H7 (cell line): ENCODE results near the gene CELF2. TPM values are rescaled to one million over a fixed set of nuclear protein-coding genes. Genes with fewer than 3 reads are reported as not detected.

Source experiments
- DNase-seq: peaks from one replicate; pipeline ENCODE4 v3.0.0; 2012
- H3K27me3 ChIP-seq: 2 replicates; pipeline ENCODE4 v1.6.0; 2011; ENCODE audit warnings: mild to moderate bottlenecking, low read length; ENCODE audit not compliant: control insufficient read depth, insufficient read depth
- H3K36me3 ChIP-seq: replicated peaks from 2 replicates; pipeline ENCODE4 v1.5.1; 2011; ENCODE audit warnings: low read length; ENCODE audit not compliant: control insufficient read depth, insufficient read depth
- H3K4me3 ChIP-seq: 2 replicates; pipeline ENCODE4 v1.5.1; 2011; ENCODE audit warnings: low read depth, mild to moderate bottlenecking, control low read depth, low read length, moderate library complexity; ENCODE audit not compliant: insufficient read depth
- total RNA-seq: library from RNA; depleted of rRNA; stranded (reverse); fragments of >200 nt; shearing (Covaris generic); gene quantifications from 2 replicates; pipeline ENCODE4 v1.2.3, GENCODE V29; 2014

Gene CELF2
- total RNA-seq, 1 experiment from 2014 or later = 8.5 TPM

DNA sequence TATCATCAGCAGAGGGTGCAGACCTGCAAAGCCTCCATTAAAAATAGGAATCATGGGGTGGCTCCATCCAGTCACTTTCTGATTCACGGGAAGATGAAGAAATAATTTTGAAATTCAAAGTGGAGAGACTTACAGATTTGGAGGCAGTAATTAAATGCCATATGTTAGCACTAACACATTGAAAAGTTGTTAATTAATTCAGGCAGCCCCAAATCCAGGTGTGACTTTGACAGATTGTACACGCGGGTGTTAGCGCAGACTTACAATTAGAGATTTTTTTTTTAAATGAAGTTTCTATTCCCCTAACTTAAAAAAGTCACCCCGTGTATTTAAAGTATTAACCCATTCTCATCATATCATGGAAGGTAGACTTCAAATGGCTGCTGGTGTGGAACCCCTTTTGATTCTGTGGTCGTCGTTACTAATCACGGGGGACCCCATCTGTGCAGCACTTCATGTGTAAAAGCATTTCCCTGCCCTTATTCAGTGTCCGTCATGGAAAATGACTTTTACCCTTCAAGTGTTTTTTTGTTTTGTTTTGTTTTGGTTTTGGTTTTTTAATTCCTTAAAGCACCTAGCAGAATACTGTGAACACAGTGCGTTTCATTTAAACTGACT, 235.8 kb downstream of the CELF2 start:
- no peak overlapping the region for H3K4me3 ChIP-seq
- H3K27me3 ChIP-seq = no peaks in the 10 kb centered on the region
- DNase-seq = no peak
- no peaks in the 10 kb centered on the region; the same call in 1 of the 2 replicates for H3K36me3 ChIP-seq

DNA sequence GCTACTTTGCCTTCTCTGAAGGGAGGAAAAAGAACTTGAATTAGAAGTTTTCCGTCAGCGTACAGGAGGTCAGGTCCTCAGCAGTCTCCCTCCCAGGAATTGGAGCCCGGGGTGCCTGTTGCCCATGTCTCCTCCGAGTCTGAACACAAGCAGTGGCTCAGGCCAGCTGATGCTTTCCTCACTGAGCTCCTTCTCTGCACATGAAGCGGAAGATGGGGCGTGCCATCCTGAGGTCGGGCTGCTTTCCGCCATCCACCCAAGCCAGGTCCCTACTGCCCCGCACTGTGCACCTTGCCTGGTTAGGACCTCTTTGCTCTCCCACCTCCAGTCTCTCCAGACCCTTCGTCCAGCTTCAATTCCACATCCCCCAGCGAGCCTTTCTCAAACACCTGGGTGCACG, 237.5 kb downstream of the CELF2 start:
- Histone ChIP-seq H3K4me3 (no peak overlapping the region), H3K36me3 (peaks cover 1% of the 10 kb centered on the region), H3K27me3 (no peaks in the 10 kb centered on the region)
- DNase-seq = no peak

DNA sequence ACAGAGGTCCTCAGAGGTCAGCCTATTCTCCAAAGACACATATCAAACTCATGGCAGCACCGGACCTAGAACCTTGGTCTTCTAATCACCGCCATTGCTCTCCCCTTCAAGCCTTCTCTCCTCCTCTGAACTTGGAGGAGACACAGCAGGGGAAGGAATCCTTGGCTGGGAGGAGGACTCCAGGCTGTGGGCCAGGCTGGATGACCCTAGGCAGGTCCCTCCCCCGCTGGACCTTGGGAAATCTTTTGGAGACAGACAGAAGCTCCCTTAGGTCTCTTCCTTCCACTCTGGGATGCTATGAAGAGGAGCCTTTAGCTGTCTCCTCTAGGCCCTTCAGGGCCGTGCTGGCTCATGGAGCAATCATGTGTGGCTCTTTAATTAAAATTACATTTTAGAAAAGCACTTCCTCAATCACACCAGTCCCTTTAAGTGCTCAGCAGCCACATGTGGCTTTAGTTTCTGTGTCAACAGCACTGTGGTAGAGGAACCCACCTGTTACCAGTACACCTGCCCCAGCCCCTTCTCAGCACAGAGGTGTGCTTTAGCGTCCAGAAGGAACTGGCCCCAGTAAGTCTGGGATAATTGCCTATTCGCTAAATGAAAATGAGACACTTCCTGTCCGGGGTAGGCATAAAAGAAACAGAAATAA, 238.2 kb downstream of the CELF2 start:
- Histone ChIP-seq H3K27me3 (no peaks in the 10 kb centered on the region), H3K36me3 (peaks cover 1% of the 10 kb centered on the region), H3K4me3 (no peak overlapping the region)
- DNase-seq = no peak

DNA sequence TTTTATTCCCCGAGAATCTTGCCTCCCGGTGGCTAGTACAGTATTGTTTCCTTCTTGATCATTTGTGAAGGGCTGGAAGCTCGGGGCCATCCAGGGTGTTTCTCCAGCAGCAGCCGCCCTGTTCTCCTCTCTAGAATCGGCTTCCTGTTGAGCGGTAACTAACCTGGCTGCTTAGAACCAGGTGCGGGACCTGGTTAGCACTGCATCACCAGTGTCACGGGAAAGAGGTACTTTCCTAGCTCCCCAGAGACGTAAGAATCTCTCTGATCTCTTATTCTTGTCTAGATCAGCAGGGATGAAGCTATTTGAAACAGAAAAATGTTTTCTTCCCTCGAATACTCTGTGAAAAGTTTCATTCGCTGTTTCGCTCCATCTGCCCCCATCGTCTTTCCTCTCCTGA, 239.2 kb downstream of the CELF2 start:
- Histone ChIP-seq H3K36me3 (peaks cover 1% of the 10 kb centered on the region), H3K4me3 (no peak overlapping the region), H3K27me3 (no peaks in the 10 kb centered on the region)
- no peak for DNase-seq

DNA sequence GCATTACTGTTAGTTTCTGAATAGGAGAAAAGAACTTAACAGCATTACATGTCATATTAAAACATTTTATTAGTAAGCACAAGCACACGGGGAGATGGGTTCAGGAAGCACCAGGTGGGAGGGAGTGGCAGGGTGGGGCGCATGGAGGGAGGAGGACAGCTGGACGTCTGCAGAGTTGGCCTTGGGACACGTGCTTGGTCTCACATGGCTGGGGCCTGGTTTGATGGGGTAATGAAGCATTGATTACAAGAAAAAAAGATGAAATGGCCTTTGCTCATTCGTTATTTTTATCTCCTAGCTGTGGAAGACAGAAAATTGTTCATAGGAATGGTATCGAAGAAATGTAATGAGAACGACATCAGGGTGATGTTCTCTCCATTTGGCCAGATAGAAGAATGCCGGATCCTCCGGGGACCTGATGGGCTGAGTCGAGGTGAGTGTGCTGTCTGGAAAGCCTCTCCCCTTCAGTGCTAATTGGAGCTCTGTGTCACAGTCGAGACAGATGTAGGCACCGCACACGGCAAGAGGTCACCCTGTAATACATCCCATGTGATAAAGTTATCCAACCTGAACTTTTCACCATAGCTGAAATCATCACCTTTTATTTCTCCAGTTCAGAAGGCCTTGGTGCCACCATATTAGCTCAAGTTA, 239.9 kb downstream of the CELF2 start:
- Histone ChIP-seq H3K4me3 (no peak overlapping the region), H3K27me3 (no peaks in the 10 kb centered on the region), H3K36me3 (peaks cover 1% of the 10 kb centered on the region)
- DNase-seq = no peak

DNA sequence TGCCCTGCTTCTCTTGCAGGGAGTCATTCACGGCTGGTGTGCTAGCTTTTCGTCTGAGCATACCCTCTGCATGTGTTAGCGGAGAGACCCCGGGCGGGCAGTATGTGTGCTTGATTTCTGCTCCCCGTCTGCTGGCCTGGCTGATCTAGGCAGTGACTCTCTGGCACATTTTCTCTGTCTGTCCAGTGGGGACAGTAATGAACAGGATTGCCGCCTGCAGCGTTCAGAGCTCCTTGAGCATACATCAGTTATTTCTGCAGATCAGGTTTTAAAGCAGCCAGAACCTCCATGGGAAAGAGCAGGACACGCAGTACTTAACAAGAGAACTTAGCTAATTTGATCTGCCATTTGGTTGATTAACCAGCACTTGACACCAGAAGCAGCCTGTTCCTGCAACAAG, 242.5 kb downstream of the CELF2 start:
- no peaks in the 10 kb centered on the region for H3K27me3 ChIP-seq
- DNase-seq = no peak
- H3K36me3 ChIP-seq = peaks cover 1% of the 10 kb centered on the region

DNA sequence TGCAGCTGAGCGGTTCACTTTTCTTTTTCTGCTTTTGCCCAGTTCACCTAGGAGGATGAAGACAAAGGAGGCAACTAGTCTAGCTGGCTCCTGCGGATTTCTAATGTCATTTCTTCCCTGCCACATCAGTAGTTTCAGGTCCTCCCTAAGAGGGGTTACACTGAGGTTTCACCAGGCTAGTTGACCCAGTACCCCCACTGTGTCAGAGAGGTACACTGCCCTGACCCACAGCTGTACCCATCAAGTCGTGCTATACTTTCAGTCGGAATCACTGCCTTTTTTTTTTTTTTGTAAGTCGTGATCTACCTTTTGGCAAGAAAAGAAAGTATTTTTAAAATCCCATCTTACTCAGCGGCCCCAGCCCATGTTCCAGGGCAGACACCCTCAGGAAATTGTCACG, 243.5 kb downstream of the CELF2 start:
- no peak for DNase-seq
- Histone ChIP-seq H3K4me3 (no peak overlapping the region), H3K27me3 (no peaks in the 10 kb centered on the region), H3K36me3 (peaks cover 1% of the 10 kb centered on the region)

More for the DNA sequence above, 242.5 kb downstream of the CELF2 start:
- no peak overlapping the region for H3K4me3 ChIP-seq

DNA sequence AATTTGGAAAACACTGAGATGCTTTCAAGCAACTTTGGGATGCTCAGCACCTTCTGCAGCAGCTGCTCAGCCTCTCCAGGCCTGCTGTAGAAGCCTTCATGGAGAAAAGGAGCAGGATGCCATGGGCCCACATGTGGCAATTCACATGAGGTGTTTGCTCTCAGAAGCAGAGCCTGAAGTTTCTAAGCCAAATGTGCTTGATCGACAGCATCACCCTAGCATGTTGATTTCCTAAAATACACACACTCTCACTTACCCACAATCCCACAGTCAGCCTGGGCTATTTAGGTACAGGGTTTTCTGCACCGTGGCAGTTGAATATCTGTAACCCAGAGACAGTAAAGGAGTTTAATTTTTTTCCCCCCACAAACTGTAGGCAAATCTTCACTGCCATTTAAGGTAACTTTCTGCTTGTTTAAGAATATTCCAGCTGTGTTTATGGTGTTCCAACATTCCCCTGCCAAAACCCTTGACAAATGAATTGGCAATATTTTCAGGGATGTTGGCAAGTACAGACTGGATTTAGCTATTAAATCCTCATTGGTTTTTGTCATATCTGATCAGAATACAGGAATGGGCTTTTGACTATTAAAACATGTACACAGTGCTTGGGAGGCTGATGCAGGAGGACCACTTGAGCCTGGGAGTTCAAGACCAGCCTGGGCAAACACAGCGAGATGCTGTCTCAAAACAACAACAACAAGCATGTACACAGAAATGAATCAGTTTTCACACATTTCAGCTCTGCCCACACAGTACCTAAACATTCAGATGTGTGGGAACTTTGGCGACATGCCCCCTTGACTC, 244.2 kb downstream of the CELF2 start:
- H3K27me3 ChIP-seq = no peaks in the 10 kb centered on the region
- no peak overlapping the region for H3K4me3 ChIP-seq
- H3K36me3 ChIP-seq = peaks cover 1% of the 10 kb centered on the region
- DNase-seq = no peak

DNA sequence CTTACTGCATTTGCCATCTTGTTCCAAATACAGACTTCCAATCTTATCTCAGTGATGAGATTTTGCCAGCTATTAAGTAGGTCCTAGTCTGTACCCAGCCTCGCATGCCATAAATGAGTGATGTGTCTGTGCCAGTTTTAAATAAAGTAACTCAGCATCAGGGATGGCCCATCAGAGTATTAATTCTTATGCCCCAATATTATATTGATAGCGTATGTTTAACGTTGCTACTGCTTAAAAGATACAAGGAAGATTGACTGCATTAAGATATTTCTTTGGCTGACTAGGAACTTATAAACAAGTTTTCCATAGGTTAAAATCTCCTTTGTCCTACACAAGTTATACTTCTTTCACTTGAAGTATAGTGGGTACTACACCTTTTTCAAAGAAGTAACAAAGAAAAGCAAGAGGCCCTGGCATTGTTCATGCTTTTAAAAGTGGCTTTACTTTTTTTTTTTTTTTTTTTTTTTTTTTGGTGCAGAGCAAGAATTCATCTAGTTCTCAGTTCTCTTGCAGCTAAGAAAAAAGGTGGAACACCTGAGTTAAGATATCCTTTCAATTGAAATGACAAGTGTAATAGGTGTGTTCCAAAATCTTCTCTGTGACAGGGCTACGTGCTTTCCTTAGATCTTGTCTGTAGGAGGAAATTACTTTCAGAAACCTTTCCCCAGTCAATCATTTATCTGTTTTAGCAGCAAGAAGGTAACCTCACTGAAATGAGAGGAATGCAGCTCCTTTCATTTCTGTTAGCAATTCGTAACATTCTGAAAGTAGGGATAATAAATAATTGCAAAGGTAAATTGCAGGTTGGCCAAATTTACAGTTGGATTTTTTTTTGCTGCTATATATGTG, 245.0 kb downstream of the CELF2 start:
- Histone ChIP-seq H3K27me3 (no peaks in the 10 kb centered on the region), H3K36me3 (peaks cover 1% of the 10 kb centered on the region; the same call in 1 of the 2 replicates), H3K4me3 (no peak overlapping the region)
- no peak for DNase-seq

DNA sequence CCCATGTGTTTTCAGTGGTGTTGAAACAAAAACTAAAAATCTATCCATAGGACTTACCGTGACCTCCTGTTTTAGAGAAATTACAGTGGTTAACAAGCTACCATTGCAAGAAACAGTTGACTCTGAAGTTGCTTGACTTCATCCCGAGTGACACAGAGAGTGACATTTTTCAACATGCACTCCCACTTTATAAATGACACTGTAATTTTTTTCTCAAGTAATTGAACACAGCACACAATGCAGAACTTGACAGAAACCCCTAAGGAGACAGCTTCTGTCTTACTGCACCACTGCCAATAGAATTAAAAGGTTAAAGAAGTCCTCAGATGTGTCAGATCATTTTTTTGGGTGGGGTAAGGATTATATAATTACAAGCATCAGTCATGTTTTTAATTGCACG, 246.1 kb downstream of the CELF2 start:
- no peak overlapping the region for H3K4me3 ChIP-seq
- H3K27me3 ChIP-seq = no peaks in the 10 kb centered on the region
- no peak for DNase-seq
- H3K36me3 ChIP-seq = peaks cover 1% of the 10 kb centered on the region; the same call in 1 of the 2 replicates

DNA sequence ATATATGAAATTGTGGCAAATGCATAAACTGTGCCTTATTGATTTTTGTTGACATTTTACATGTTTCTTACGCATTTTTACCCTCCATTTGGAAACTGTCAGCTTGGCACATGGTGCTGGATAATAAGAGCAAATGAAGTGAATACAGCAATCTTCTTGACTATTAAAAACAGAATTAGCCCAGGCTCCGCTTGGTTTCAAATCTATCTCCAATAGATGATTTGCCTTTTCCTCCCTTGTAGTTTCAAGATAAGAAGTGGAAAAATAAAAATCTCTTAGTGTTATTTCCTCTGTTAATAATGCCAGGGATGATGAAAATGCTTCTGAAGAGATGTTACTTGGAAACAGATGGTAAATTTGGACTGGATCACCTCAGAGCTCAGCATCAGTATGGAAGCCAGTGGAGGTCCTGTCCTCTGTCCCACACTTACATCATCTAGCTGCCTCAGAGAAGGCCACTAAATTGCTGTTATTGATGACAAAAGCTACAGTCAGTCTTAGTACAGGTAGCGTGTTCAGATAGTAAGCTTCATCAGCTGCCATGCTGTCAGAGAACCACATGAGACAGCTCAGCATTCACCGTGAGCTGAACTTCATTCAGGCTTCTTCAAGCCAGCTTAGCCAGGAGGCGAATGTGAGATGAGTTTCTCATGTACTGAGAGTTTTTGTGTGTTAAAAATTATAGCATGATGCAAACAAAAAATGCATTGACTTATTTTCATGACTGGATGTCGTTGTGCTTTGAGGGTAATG, 246.8 kb downstream of the CELF2 start:
- Histone ChIP-seq H3K4me3 (no peak overlapping the region), H3K36me3 (peaks cover 1% of the 10 kb centered on the region; the same call in 1 of the 2 replicates), H3K27me3 (no peaks in the 10 kb centered on the region)
- no peak for DNase-seq

DNA sequence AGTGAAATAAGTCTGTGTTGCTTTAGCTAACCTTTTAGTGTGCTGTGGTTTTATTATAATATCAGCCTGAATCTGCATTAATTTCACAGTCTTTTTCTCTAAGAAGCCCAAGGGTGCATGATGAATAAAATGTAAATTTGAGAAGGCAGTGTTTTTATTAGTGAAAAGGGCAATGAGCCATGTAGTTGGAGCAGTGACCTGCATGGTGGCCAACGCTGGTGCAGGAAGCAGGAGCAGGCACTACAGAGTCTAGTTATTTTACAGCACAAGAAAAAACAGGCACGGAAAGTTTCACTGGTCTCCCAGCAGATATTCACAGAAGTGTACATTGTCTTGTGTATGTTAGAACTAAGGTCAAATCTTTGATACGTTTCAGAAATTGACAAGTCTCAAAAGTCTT, 247.8 kb downstream of the CELF2 start:
- DNase-seq = no peak
- no peaks in the 10 kb centered on the region for H3K27me3 ChIP-seq
- H3K4me3 ChIP-seq = no peak overlapping the region
- H3K36me3 ChIP-seq = no peaks in the 10 kb centered on the region

DNA sequence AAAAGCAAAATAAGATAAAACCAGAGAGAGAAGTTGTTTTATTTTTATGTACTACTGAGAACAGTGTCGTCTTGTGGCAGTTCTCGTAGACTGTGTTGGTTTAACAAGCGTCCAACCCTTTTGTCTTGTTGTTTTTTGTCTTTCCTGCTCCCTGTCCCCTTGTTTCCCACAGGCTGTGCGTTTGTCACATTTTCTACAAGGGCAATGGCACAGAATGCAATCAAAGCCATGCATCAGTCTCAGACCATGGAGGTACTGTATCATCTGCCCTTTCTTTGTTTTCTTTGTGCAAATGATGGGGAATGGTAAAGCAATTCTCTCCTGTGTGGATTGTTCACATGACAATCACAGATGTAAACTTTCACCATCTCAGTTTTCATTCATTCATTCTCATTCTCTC, 248.8 kb downstream of the CELF2 start:
- H3K36me3 ChIP-seq = no peaks in the 10 kb centered on the region
- H3K4me3 ChIP-seq = no peak overlapping the region
- DNase-seq = no peak
- H3K27me3 ChIP-seq = no peaks in the 10 kb centered on the region
